Breast epithelium (tissue), 4 donors: Measurements from ENCODE around the gene TBCCD1. TPM values are rescaled to one million over a fixed set of nuclear protein-coding genes. Genes with fewer than 3 reads are reported as not detected.

Experiments used
- DNase-seq, 2 donors: peaks; one replicate each; pipeline ENCODE4 v3.0.0-alpha.2; 2019; ENCODE audit warnings: low spot score in 2 of 2
- H3K27ac ChIP-seq, 2 donors: fragments of 200-600 bp; sonication (generic) in 1 of 2; one replicate each; pipeline ENCODE4 v1.5.1; 2016 to 2019; ENCODE audit warnings: mild to moderate bottlenecking in 1 of 2
- H3K27me3 ChIP-seq, 2 donors: fragments of 200-600 bp; sonication (generic) in 1 of 2; one replicate each; pipeline versions ENCODE4 v1.5.1 to v1.6.0; 2017 to 2019; ENCODE audit warnings: control low read depth in 1 of 2, mild to moderate bottlenecking in 1 of 2
- H3K36me3 ChIP-seq: fragments of 200-600 bp; one replicate; pipeline ENCODE4 v1.5.1; 2019
- H3K4me1 ChIP-seq, 2 donors: fragments of 200-600 bp; sonication (generic); one replicate each; pipeline ENCODE4 v1.5.1; 2016 to 2019; ENCODE audit warnings: control low read depth in 1 of 2
- H3K4me3 ChIP-seq, 3 donors: fragments of 200-600 bp; sonication (generic); 1 replicate in 2 of 3; 2 replicates in 1 of 3; pipeline ENCODE4 v1.5.1; 2016 to 2019; ENCODE audit warnings: mild to moderate bottlenecking in 3 of 3, moderate library complexity in 2 of 3
- H3K9me3 ChIP-seq, 2 donors: fragments of 200-600 bp; sonication (generic) in 1 of 2; one replicate each; pipeline ENCODE4 v1.5.1; 2016 to 2019; ENCODE audit warnings: control low read depth in 1 of 2
- CTCF ChIP-seq, 3 donors: fragments of 450-650 bp; IDR thresholded peaks; one replicate each; pipeline ENCODE4 v1.5.1; 2016 to 2017; ENCODE audit warnings: antibody characterized with exemption in 3 of 3, mild to moderate bottlenecking in 3 of 3, moderate library complexity in 3 of 3
- POLR2A ChIP-seq: fragments of 450-650 bp; IDR thresholded peaks from one replicate; pipeline ENCODE4 v1.6.1; 2016; ENCODE audit warnings: antibody characterized with exemption, mild to moderate bottlenecking, moderate library complexity
- POLR2AphosphoS5 ChIP-seq, 3 donors: sonication (generic); formaldehyde crosslinking; IDR thresholded peaks; one replicate each; pipeline ENCODE4 v1.6.1; 2017; ENCODE audit warnings: antibody characterized with exemption in 3 of 3
- intact Hi-C: fragments of 100-400 bp; cut with DNase I; formaldehyde crosslinking; loops from one replicate; pipeline ENCODE4 v1.15.1; 2023; ENCODE audit warnings: low total_unique reads
- total RNA-seq, 3 donors: library from RNA; depleted of rRNA; stranded (reverse); fragments of >200 nt; gene quantifications; one replicate each; pipeline ENCODE4 v1.1.0, GENCODE V29; 2016

The TBCCD1 gene
- total RNA-seq, 3 donors from 2014 or later: 15.0 to 19.6 (median 17.4) TPM

- no peaks in the 10 kb centered on the region for H3K4me1 ChIP-seq
- TF ChIP-seq CTCF (IDR thresholded peaks at IDR 0.05): no peak
- TF ChIP-seq POLR2AphosphoS5 (IDR thresholded peaks at IDR 0.05): no peak
- H3K36me3 ChIP-seq: no peaks in the 10 kb centered on the region
- DNase-seq: no peak
- no peak overlapping the region for H3K4me3 ChIP-seq
- no peak overlapping the region for H3K27ac ChIP-seq
- H3K9me3 ChIP-seq: no peaks in the 10 kb centered on the region
- intact Hi-C loops: no loop called here
- peaks cover 0 to 3% of the 10 kb centered on the region in 2 donors for H3K27me3 ChIP-seq
Measured at GRCh38 chr3:186516646-186517045, 50.5 kb downstream of the TBCCD1 start.

- intact Hi-C loops: no loop called here
- peaks cover 0 to 3% of the 10 kb centered on the region in 2 donors for H3K27me3 ChIP-seq
- H3K36me3 ChIP-seq: no peaks in the 10 kb centered on the region
- H3K4me3 ChIP-seq: no peak overlapping the region
- TF ChIP-seq CTCF (IDR thresholded peaks at IDR 0.05): no peak
- DNase-seq: no peak
- no peaks in the 10 kb centered on the region for H3K9me3 ChIP-seq
- no peak overlapping the region for H3K27ac ChIP-seq
- no peaks in the 10 kb centered on the region for H3K4me1 ChIP-seq
Measured at GRCh38 chr3:186515125-186515524, 52.0 kb downstream of the TBCCD1 start.

- no peak overlapping the region for H3K27ac ChIP-seq
- no peak for TF ChIP-seq POLR2AphosphoS5 (IDR thresholded peaks at IDR 0.05)
- H3K9me3 ChIP-seq: no peaks in the 10 kb centered on the region
- H3K27me3 ChIP-seq: peaks cover 0 to 3% of the 10 kb centered on the region in 2 donors
- H3K4me3 ChIP-seq: no peak overlapping the region
- DNase-seq: no peak
- intact Hi-C loops: no loop called here
- H3K36me3 ChIP-seq: no peaks in the 10 kb centered on the region
- no peaks in the 10 kb centered on the region for H3K4me1 ChIP-seq
Measured at GRCh38 chr3:186514296-186515002, 52.7 kb downstream of the TBCCD1 start.

- TF ChIP-seq POLR2A (no peak), POLR2AphosphoS5 (IDR thresholded peaks at IDR 0.05) (no peak), CTCF (IDR thresholded peaks at IDR 0.05) (no peak)
- Histone ChIP-seq H3K27me3 (peaks cover 0 to 3% of the 10 kb centered on the region in 2 donors), H3K36me3 (no peaks in the 10 kb centered on the region), H3K4me3 (no peak overlapping the region), H3K4me1 (no peaks in the 10 kb centered on the region), H3K27ac (no peak overlapping the region), H3K9me3 (no peaks in the 10 kb centered on the region)
- intact Hi-C loops: no loop called here
- DNase-seq: no peak
Measured at GRCh38 chr3:186513386-186513785, 53.8 kb downstream of the TBCCD1 start.

GRCh38 chr3:186512570-186513302 is 54.4 kb downstream of the TBCCD1 start:
- no peak for DNase-seq
- TF ChIP-seq POLR2A (no peak), CTCF (IDR thresholded peaks at IDR 0.05) (no peak), POLR2AphosphoS5 (IDR thresholded peaks at IDR 0.05) (no peak)
- Histone ChIP-seq H3K9me3 (no peaks in the 10 kb centered on the region), H3K4me1 (no peaks in the 10 kb centered on the region), H3K27ac (no peak overlapping the region), H3K36me3 (no peaks in the 10 kb centered on the region), H3K27me3 (peaks cover 0 to under 1% of the 10 kb centered on the region in 2 donors), H3K4me3 (no peak overlapping the region)
- intact Hi-C loops: no loop called here
